PC-3 (cell line): Measurements from ENCODE around the gene MAP3K3. TPM values are rescaled to one million over a fixed set of nuclear protein-coding genes. Genes with fewer than 3 reads are reported as not detected.

Experiments
- ATAC-seq: fragments of 200-7000 bp; cut with Tn5 transposase; 2 replicates; pipeline ENCODE4 v1.9.1; 2020; ENCODE audit warnings: mild to moderate bottlenecking, moderate library complexity
- BruUV-seq: library from RNA; stranded (reverse); fragments of 400-500 nt; replicated peaks from 2 replicates; lab custom pipeline; 2021; lab: Mats Ljungman, UMichigan
- CTCF ChIA-PET: fragments of 300-600 bp; sonication (Branson Sonifier 250); formaldehyde crosslinking; loops from one replicate; lab custom pipeline; 2022; ENCODE audit warnings: antibody characterized with exemption; lab: Charles Lee
- POLR2A ChIA-PET: fragments of 300-600 bp; sonication (Branson Sonifier 250); formaldehyde crosslinking; loops from one replicate; lab custom pipeline; 2022; ENCODE audit warnings: antibody characterized with exemption; ENCODE audit not compliant: unreplicated experiment; lab: Charles Lee
- DNase-seq: peaks from one replicate; pipeline ENCODE4 v3.0.0-alpha.2; 2015
- H2AFZ ChIP-seq: fragments of 300-600 bp; sonication (generic); 2 replicates; pipeline ENCODE4 v1.6.0; 2016; ENCODE audit warnings: antibody characterized with exemption, low read length
- H3F3A ChIP-seq: fragments of 300-600 bp; sonication (generic); one replicate; pipeline ENCODE4 v1.6.0; 2017; ENCODE audit warnings: antibody characterized with exemption, low read length, control low read depth, mild to moderate bottlenecking; ENCODE audit not compliant: unreplicated experiment
- H3K27ac ChIP-seq: fragments of 300-600 bp; sonication (generic); 2 replicates; pipeline ENCODE4 v1.5.1; 2016; ENCODE audit warnings: mild to moderate bottlenecking, low read length
- H3K27me3 ChIP-seq: fragments of 300-600 bp; sonication (generic); 2 replicates; pipeline ENCODE4 v1.6.1; 2016; ENCODE audit warnings: low read length, mixed read lengths
- H3K36me3 ChIP-seq: fragments of 300-600 bp; sonication (generic); 2 replicates; pipeline ENCODE4 v1.6.1; 2016; ENCODE audit warnings: low read depth, mixed run types, low read length, mixed read lengths
- H3K4me1 ChIP-seq: fragments of 300-600 bp; sonication (generic); 2 replicates; pipeline ENCODE4 v1.5.1; 2016; ENCODE audit warnings: low read length; ENCODE audit not compliant: insufficient read depth
- H3K4me2 ChIP-seq: fragments of 300-600 bp; sonication (generic); 2 replicates; pipeline ENCODE4 v1.6.0; 2016; ENCODE audit warnings: low read length
- H3K4me3 ChIP-seq: fragments of 300-600 bp; sonication (generic); 2 replicates; pipeline ENCODE4 v1.5.1; 2016; ENCODE audit warnings: mild to moderate bottlenecking, low read length, mixed read lengths
- H3K79me2 ChIP-seq: fragments of 300-600 bp; sonication (generic); 2 replicates; pipeline ENCODE4 v1.6.1; 2017; ENCODE audit warnings: low read length, mixed read lengths
- H3K9ac ChIP-seq: fragments of 300-600 bp; sonication (generic); 2 replicates; pipeline ENCODE4 v1.6.0; 2016; ENCODE audit warnings: mild to moderate bottlenecking, low read length
- H3K9me2 ChIP-seq: fragments of 300-600 bp; sonication (generic); replicated peaks from 2 replicates; pipeline ENCODE4 v1.6.1; 2016; ENCODE audit warnings: mixed run types, low read length, mixed read lengths
- H3K9me3 ChIP-seq: fragments of 300-600 bp; sonication (generic); 2 replicates; pipeline ENCODE4 v1.6.1; 2016; ENCODE audit warnings: low read length, mixed read lengths
- H4K20me1 ChIP-seq: fragments of 300-600 bp; sonication (generic); 2 replicates; pipeline ENCODE4 v1.6.1; 2016; ENCODE audit warnings: low read length, mixed read lengths
- CTCF ChIP-seq: fragments of 300-600 bp; sonication (generic); conservative IDR thresholded peaks from 2 replicates; pipeline ENCODE4 v1.5.1; 2017; ENCODE audit warnings: antibody characterized with exemption, low read depth, mild to moderate bottlenecking, low read length
- EZH2 ChIP-seq: fragments of 300-600 bp; sonication (generic); IDR thresholded peaks from one replicate; pipeline ENCODE4 v1.6.1; 2017; ENCODE audit warnings: antibody characterized with exemption, mild to moderate bottlenecking, low read length; ENCODE audit not compliant: unreplicated experiment
- EZH2phosphoT487 ChIP-seq: fragments of 300-600 bp; sonication (generic); IDR thresholded peaks from 2 replicates; pipeline ENCODE4 v1.6.1; 2018; ENCODE audit warnings: mild to moderate bottlenecking, antibody characterized with exemption, low read length, borderline replicate concordance
- intact Hi-C: fragments of 100-400 bp; cut with micrococcal nuclease; formaldehyde crosslinking; loops from 2 replicates; pipeline ENCODE4 v1.9.0; 2023
- total RNA-seq: library from RNA; depleted of rRNA; stranded (reverse); fragments of >200 nt; gene quantifications from 2 replicates; pipeline ENCODE4 v1.2.3, GENCODE V29; 2014

Gene MAP3K3
- total RNA-seq, 1 experiment from 2014 or later: 27.1 TPM

- ATAC-seq: no peak
- no peaks in the 10 kb centered on the region for H3K36me3 ChIP-seq
- no peaks in the 10 kb centered on the region for H3K9me3 ChIP-seq
- no peak overlapping the region for H3K9ac ChIP-seq
- H4K20me1 ChIP-seq: no peaks in the 10 kb centered on the region
- peaks cover 15% of the 10 kb centered on the region for H3K4me1 ChIP-seq
- no TSS peak for BruUV-seq
- H3K79me2 ChIP-seq: no peaks in the 10 kb centered on the region
- no peaks in the 10 kb centered on the region for H3F3A ChIP-seq
- H3K9me2 ChIP-seq: no peaks in the 10 kb centered on the region
- H2AFZ ChIP-seq: no peak overlapping the region
- H3K4me2 ChIP-seq: no peak overlapping the region
- intact Hi-C loops: no loop called here
- CTCF ChIA-PET: no interaction called here
- no peak overlapping the region for H3K4me3 ChIP-seq
- H3K27ac ChIP-seq: no peak overlapping the region
- POLR2A ChIA-PET: no interaction called here
- DNase-seq: no peak
- TF ChIP-seq CTCF (no peak), EZH2 (no peak), EZH2phosphoT487 (no peak)
- no peaks in the 10 kb centered on the region for H3K27me3 ChIP-seq
These were observed 50.6 kb downstream of the MAP3K3 start for GRCh38 chr17:63672856-63673255.

DNA sequence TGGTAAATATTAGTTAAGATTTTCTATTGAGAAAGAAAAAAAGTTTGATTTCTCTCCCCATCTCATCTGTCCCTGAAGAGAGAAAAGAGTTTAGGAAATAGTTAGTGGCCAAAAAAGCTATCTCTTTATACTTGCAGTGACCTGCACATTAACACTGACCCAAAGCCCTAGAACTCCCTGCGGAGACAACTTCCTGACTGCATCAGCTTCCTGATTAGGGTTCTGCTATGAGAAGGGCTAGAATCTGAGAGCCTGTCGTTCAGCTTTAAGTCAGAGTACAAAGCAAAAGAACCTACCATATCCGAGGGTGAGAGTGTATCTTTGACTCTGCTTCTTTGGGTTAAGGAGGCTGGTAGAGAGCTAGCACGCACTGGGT lies 53.0 kb downstream of the MAP3K3 start:
- ChIA-PET POLR2A (interaction anchor here (0.6 kb wide), 1 partner anchor 48 kb away, joined by 4 read pairs; no protein-coding TSS in a partner anchor), CTCF (interaction anchor here (1.1 kb wide), 1 partner anchor 250 kb away, joined by 5 read pairs; no protein-coding TSS in a partner anchor)
- no peak for DNase-seq
- no peaks in the 10 kb centered on the region for H3K79me2 ChIP-seq
- peak; percentile 34 for ATAC-seq
- H3K9me3 ChIP-seq: no peaks in the 10 kb centered on the region
- peak overlapping the region; percentile 46; the same call in 1 of the 2 replicates for H2AFZ ChIP-seq
- intact Hi-C loops: no loop called here
- H3K27me3 ChIP-seq: no peaks in the 10 kb centered on the region
- peak overlapping the region; percentile 74 for H3K4me2 ChIP-seq
- no TSS peak for BruUV-seq
- H3K36me3 ChIP-seq: no peaks in the 10 kb centered on the region
- H4K20me1 ChIP-seq: no peaks in the 10 kb centered on the region
- TF ChIP-seq EZH2 (no peak), EZH2phosphoT487 (no peak), CTCF (no peak)
- H3F3A ChIP-seq: no peaks in the 10 kb centered on the region
- peak overlapping the region; percentile 39 for H3K4me3 ChIP-seq
- H3K27ac ChIP-seq: peak overlapping the region; percentile 25
- H3K9me2 ChIP-seq: no peaks in the 10 kb centered on the region
- H3K9ac ChIP-seq: no peak overlapping the region
- H3K4me1 ChIP-seq: peaks cover 15% of the 10 kb centered on the region
